ENCODE results near the gene NKX2-4.
"Not testable (repeated sequence)": the region's sequence is repeated elsewhere in the genome, so short reads cannot be mapped to it uniquely, and the experiment has no call there.

The NKX2-4 gene

GRCh38 chr20:21430020-21430419 is 32.7 kb upstream of the NKX2-4 start:
- TF ChIP-seq CTCF (IDR thresholded peaks at IDR 0.05) (no peak), ZFX (IDR thresholded peaks at IDR 0.05; ENCODE audit: borderline replicate concordance) (no peak)
- H3K27ac ChIP-seq, result no peak overlapping the region

- no peak overlapping the region for H3K27ac ChIP-seq
- TF ChIP-seq ZFX (IDR thresholded peaks at IDR 0.05; ENCODE audit: borderline replicate concordance) (no peak), CTCF (IDR thresholded peaks at IDR 0.05) (no peak)
These were observed 27.5 kb upstream of the NKX2-4 start for GRCh38 chr20:21424846-21425245.

- not testable (repeated sequence) for H3K27ac ChIP-seq
These were observed 26.4 kb upstream of the NKX2-4 start for GRCh38 chr20:21423712-21424111.

GRCh38 chr20:21421601-21422236 is 24.4 kb upstream of the NKX2-4 start:
- H3K27ac ChIP-seq, result no peak overlapping the region
- TF ChIP-seq ZFX (IDR thresholded peaks at IDR 0.05; ENCODE audit: borderline replicate concordance), result no peak
- no peak for TF ChIP-seq CTCF (IDR thresholded peaks at IDR 0.05)

GRCh38 chr20:21419147-21419546 is 21.8 kb upstream of the NKX2-4 start:
- H3K27ac ChIP-seq, result not testable (repeated sequence)

- not testable (repeated sequence) for H3K27ac ChIP-seq
These were observed 16.7 kb upstream of the NKX2-4 start for GRCh38 chr20:21413996-21414395.

GRCh38 chr20:21411725-21412124 is 14.4 kb upstream of the NKX2-4 start:
- no peak overlapping the region for H3K27ac ChIP-seq
- TF ChIP-seq CTCF (IDR thresholded peaks at IDR 0.05) (no peak), ZFX (IDR thresholded peaks at IDR 0.05; ENCODE audit: borderline replicate concordance) (no peak)

GRCh38 chr20:21399005-21399475 is 1.7 kb upstream of the NKX2-4 start:
- TF ChIP-seq CTCF (IDR thresholded peaks at IDR 0.05) (no peak), ZFX (IDR thresholded peaks at IDR 0.05; ENCODE audit: borderline replicate concordance) (no peak)
- no peak overlapping the region for H3K27ac ChIP-seq

All from 22Rv1 (cell line).